GM19372 (cell line): Measurements from ENCODE around the gene DHX32.
"Not testable (repeated sequence)": the region's sequence is repeated elsewhere in the genome, so short reads cannot be mapped to it uniquely, and the experiment has no call there.

Experiments
- ATAC-seq: cut with Tn5 transposase; IDR thresholded peaks from one replicate; pipeline ENCODE4 v1.9.1; 2021; ENCODE audit warnings: mild to moderate bottlenecking, low read depth, moderate library complexity; ENCODE audit not compliant: unreplicated experiment

The DHX32 gene

DNA sequence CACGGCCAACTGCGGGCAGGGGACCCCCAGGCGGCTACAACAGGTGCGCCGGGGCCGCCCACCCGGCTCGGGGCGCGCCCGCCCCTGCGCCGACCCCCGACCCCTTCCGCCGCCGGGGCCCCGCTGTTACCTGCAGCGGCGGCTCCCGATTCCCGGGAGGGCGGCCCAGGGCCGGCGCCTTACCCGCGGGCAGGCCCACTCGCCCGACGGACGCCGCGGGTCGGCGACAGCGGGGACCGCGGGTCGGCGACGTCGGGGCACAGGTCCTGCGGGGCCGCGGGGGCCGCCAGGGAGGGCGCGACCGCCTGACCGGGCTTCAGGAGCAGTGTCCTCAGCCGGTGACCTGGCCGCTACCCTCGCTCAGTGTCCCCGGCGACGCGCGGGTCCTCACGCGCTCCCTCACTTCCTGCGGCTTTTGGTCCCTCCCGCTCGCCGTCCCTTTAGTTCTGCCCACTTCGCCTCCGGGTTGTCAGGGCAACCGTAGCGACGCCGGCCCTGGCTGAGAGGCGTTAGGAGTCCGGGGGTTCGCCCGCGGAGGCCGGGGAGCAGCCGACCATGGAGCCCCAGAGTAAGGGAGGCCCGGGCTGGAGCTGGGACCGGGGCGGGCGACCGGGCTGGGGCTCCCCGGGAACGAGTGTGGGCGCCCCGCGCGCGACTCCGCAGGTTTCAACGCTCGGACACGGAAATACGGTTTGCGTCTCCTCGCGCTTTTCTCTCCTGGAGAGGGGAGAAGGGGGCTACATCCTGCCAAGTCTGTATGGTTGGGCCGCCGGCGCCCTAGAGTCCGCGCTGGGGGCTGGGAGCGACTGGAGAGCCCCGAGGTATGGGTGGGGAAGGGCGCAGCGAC is 15.2 kb upstream of the DHX32 start, which contains the start of gene FANK1:
Gene FANK1, plus strand, starts transcription at position 477 of the 847 bp plus-strand sequence. Its CDS starts 79 bp downstream, at position 556.
- peak; percentile 83 for ATAC-seq

DNA sequence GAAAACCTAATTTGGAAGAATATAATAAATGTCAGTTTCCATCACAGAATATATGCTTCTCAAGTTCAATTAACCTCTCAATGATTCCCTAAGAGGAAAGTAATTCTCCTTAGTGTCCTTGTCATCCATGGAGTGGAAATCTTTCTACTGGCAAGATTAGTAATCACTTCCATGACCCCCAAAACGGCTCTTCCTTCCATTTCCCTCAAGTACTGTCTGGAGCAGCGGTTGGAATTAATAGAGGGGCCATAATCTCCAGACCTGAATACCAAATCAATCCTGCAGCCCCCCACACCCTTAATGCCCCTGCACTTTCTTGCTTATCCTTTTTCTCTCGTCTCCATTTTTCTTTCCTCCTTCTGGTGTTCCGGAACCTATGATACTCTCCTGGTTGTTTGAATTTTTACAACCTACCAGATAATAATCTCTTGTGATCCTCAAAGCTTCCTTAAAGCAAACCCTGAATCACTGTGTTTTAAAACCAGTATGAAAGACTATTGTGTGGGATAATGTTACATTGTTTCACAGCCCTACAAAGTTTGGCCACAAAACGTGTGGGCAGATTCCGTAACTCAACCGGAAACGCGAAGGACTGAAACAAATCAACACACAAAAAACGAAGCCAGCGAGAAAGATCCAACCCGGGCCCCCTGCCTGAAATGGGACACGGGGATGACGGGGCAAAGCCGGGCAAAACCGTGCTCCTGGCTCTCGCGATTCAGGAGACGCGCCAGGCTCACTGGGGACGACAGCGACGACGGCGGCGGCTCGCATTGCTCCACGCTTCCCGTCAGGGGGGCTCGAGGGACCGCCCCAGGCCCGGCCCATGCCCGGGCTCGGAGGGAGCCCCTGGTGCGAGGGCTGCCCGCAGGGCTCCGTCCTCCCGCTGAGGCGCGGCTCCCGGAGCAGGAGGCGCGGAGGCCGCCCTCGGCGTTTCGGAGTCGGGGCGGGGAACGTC is 14.3 kb upstream of the DHX32 start:
- peak; percentile 50 for ATAC-seq

DNA sequence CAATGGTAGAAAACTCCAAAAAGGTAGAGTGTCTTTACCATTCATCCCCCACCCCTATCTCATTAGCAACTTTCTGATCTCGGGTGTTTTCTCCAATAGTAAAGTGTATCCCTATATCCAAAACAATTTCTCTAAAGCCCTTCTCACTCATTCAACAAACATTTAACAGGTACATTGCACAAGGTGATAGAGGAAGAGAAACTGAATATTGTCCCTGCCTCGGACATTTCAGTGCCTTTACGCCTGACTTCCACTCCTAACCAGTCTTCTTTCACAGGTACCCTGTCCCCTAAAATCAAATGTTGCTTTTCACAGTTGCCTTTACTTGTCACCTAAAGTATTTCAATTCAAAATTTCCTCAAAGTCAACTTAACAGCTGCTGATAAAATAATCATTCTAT is 13.1 kb upstream of the DHX32 start:
- ATAC-seq = not testable (repeated sequence)

DNA sequence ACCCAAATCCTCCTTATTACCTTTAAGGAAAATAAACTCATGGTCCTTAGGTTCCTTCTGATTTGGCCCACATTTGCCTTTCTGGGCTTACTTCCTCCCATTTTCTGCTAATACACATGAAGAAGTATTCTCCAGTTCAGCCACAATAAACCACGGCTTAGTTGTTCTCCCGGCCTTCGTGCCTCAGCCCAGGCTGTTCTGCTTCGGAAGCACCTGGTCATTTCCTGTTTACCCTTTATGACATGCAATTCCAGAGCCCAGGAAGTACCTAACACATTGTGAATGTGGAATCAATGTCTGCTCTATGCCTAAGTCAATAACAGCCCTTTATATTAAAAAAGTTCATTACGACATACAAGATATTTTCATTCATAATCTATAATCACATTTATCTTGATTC is 11.3 kb upstream of the DHX32 start:
- not testable (repeated sequence) for ATAC-seq

DNA sequence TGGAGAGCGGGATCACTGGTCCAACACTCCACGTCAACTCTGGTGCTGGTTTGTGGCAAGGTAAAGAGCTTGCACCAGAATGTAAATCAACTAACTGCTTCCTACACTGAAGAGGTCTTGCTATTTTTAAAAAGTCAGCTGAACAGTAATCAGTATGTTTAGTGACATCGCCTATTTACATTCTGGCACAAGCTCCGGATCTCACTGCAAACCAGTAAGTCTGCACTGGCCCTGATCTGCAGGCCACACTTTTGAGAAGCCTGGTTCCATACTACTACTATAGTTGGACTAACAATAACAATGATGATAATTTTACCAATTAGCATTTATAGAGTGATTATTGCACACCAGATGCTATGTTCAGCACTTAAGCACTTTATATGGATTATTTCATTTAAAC is 8.3 kb upstream of the DHX32 start:
- ATAC-seq = not testable (repeated sequence)

DNA sequence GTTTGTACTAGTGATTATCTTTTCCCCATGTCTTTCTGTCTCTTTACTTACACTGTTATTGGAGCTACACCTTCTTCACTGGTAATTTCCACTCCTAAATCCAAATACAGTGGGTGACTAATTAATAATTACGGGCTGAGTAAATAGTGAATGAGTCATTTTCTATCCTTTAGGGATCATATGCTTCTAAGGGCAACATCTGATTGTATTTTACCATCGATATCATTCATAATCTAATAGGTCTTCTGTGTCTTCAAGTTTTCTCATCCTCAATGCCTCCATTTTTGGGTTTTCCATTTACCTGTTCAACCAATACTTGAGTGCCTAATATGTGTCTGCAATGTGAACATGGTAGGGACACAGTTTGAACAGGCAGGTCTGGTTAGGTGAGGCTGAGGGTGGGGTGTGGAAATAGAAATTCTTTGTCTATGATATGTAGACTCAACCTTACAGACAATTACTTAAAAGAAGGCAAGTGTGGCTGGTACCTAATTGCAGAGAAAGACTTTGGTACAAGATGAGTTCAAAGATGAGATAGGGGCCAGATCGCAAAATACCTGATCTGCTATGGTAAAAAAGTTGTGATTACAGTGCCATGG is 5.9 kb upstream of the DHX32 start:
- ATAC-seq = no peak

DNA sequence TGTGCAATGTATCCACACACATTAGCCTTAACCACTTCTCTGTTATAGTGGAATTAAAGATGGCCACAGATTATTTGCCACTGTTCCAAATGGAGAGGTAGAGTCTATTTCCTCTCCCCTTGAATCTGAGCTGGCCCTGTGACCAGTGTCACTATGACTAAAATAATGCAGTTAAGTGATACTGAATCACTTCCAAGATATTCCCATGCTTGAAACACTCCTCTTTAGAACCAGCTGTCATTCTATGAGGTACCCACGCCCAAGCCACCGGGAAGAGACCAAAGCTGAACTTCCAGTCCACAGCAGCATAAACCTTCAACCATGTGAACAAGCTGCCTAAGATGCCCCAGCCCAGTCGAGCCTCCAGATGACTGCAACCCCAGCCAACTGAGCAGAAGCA is 2.1 kb upstream of the DHX32 start:
- ATAC-seq = no peak

DNA sequence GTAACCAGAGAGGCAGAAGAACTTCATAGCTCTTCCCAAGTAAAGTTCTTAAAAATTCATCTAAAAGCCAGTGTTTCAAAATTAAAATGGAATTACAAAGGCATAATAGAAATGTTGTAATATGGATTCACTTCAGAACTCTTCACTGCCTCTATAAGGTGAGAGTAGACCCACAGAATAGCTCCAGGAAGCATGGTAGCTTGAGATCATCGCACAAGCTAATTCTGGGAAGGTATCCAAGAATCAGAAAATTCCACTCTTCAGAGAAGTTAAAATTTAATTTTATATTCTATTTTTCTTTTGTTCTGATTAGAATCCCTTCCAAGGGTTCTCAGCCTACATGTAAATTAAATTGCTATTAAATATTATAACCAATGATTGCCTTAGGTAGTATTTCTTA is 1.5 kb upstream of the DHX32 start:
- no peak for ATAC-seq

DNA sequence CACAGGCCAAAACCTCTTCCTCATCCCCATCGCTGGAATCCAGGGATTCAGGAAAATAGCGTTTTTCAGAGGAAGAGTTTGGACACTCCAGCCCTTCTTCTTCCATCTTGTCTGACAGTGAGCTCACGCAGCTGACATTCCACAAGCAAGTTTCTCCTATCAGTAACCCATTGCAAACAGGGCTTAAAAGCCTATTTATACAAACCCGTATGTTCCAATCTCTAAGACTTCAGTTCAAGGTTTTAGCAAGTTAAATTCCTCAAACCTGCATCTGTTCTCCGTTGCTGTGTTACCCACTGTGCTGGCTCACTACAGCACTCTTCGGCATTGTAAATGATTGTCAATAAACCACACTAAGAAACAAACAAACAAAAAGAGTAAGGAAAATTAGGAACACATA is 373 bp downstream of the DHX32 start:
- ATAC-seq = no peak

DNA sequence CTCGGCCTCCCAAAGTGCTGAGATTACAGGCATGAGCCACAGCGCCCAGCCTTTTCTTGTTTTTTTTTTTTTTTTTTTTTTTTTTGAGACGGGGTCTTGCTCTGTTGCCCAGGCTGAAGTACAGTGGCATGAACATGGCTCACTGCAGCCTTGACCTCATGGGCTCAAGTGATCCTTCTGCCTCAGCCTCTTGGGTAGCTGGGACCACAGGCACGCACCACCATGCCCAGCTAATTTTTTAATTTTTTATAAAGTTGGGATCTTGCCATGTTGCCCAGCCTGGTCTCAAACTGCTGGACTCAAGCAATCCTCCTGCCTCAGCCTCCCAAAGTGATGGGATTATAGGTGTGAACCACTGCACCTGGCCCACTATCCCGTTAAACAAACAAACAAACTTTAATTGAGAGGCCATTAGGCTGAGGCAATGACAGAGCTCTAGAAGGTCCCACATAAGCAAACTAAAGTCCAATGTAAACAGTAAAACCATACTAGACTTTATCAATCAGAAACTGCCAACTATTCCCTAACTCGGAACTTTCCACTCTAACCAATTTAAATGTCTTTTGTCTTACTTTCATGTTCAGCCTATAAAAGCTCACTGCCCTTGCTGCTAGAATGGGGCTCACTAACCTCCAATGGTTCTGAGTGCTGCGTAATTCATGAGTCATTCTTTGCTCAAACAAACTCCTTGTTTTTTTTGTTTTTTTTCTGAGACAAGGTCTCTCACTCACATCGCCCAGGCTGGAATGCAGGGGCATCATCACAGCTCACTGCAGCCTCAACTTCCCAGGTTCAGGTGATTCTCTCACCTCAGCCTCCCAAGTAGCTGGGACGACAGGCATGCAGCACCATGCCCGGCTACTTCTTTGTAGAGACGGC is 1.9 kb downstream of the DHX32 start:
- ATAC-seq = no peak

DNA sequence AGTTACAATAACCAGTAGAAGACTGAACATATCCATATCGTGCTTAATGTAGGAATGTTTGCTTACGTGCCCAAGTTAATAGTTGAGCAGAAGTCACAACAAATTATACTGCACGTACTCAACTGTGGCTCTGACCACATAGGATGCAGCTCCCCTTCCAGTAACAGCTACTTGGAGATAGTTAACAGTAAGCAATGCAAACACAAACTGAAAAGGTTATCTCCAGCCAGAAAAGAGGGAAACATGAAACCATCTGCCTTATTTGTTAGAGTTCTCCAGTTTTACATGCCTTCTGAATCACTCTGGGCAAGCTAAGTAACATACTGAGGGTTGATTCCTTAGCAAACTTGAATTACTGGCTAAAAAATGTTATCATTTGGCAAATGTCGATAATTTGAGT is 9.8 kb downstream of the DHX32 start:
- no peak for ATAC-seq

DNA sequence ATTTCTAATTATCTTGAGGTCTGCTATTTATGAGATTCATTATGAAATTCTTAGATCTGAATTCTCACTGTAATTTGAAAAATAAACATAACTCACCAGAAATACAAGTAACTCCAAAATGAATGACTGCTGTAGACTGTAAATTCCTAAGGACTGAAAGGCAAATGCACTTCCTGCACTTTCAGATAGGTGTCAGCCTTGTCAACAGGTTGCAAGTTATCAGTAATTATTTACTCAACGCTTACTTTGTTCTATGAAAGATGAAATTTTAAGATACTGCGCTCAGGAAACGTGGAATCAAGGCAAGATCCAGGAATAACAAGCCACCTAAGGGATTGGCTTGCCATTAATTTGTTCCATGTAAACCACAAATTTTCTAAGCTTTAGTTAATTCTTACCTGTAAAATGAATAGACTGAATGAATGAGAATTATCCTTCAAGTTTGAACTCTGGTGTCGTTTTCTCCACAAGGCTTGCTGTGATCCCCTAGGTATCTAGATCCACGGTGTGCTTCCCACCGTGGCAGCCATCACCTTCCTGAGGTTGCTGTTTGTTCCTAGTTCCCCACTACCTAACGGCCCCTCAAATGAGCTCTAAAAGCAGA is 12.6 kb downstream of the DHX32 start:
- peak; percentile 57 for ATAC-seq

DNA sequence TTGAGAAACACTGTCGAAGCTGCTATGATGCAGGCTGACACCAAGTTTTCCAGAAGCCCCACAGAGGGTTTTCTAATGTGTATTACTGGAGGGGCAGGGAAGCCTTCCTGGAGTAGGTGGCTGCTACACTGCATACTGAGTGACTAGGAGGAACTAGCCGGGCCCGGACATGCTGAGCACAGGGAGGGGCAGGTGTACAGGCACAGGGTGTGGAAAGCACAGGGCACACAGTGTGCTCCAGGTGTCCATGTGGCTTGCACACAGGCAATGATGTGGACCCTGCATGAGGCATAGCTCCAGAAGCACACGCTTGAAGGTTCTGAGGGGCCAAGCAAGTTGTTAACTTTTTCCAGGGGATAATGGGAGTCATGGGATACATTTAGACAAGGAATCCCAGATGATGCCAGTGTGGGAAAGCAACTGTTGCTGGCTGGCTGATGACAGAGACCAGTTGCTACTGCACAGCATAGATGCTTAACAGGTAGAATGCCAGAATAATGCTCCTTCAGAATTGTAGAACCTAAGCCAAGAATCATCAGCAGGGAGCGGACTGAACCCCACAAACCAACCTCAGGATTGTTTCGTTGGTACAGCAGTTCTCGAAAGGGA is 14.6 kb downstream of the DHX32 start:
- no peak for ATAC-seq

DNA sequence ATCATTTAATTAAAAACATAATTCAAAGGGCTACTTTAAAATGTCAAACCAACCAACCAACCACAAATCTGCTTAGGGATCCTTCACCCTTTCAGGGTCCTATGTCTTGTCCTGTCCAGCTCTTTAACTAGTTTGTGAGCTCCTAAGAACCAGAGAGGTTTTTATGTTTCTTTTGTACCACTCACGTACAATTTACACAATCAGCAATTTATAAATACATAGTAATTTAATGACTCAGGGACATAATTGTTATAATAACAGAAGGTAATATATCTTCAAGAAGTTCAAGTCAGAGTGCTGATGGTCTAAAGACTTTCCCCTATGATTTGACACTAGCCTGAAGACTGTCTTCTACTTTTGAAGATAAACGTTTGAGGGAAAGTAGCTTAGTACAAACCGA is 16.0 kb downstream of the DHX32 start:
- no peak for ATAC-seq

DNA sequence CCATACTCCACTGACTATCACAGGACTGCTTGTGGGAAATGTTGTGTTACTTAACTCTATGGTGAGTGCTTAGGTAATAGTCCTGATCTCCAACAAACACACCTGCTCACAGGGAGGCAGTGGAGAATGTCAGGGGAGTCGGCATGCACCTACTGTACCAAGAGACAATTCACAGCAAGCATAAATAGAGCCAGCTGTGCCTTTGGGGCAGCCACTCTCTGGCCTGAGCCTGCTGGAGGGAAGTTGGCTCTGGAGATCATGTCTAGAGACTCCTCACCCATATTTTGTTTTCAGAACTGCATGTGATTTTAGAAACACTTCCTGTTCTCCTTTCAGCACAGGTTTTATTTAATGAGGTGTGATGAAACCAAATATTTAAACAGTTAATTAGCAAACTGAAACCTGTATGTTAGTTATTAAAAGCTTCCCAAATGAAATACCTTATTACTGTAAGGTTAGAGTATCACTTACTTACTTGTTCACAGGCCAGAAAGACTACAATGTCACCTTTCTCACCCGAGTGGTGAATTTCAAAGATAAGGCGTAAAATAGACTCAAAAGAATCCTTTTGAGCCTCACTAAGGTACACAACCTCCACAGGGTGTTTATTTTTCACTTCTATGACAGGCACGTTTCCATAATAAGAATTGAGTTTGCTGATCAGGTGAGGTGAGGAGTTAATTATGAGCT is 21.8 kb downstream of the DHX32 start:
- ATAC-seq = no peak

DNA sequence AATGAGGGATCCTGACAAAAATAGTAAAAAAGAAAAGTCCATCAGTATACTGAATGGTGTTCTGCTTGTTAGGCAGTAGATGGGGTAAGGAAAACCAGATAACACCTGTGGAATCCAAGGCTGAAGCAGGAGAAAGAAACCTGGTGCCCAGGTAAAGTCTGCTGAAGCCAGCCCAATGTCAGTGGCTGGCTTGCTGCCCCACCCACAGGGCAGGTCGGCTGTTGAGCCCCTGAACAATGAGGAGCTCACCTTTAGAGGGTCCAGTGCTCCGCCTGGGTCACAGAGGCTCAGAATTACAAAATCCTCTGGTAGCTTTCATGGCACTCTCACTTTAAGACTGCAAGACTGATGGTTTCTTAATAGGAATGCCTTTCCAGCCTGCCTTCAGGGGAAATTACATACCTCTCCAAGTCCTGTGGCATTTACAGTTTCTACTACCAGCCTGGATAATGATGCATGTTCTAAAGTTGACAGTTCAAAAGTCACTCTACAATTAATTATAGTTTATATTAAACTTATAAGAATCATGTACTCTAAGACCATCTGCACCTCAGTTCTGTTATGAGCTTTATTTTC is 23.8 kb downstream of the DHX32 start:
- ATAC-seq = no peak

DNA sequence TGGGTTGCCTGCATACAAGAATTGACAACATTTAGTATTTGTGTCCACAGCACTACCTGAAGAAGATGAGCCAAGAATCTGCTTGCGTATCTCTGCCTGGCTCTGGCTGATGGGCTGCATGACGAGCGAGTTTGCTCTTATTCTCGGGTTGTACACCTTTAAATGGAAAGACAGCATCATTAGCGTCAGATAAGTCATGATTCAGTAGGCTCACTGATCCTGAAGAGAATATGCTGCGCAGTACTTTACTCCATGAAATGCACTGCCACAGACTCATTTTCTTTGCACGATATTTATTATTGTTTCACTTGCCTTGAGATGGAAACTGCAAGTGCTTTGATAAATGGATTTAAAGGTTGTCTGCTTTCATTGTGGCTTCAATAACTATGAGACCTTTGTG is 28.6 kb downstream of the DHX32 start:
- ATAC-seq = no peak
